Subcutaneous adipose tissue (tissue), 4 donors: ENCODE measurements around the gene LRAT. TPM values are rescaled to one million over a fixed set of nuclear protein-coding genes. Genes with fewer than 3 reads are reported as not detected.

Source experiments
- CTCF ChIP-seq: fragments of 450-650 bp; IDR thresholded peaks from one replicate; pipeline ENCODE4 v1.5.1; 2016; ENCODE audit warnings: low read depth, mild to moderate bottlenecking, control low read depth, antibody characterized with exemption, moderate library complexity
- total RNA-seq, 4 donors: library from RNA; depleted of rRNA; stranded (reverse); fragments of >200 nt; gene quantifications; one replicate each; pipeline ENCODE4 v1.1.0, GENCODE V29; 2016

Gene LRAT
- total RNA-seq, 4 donors from 2014 or later, result not detected

GRCh38 chr4:154720618-154721267 is 23.1 kb upstream of the LRAT start:
- no peak for TF ChIP-seq CTCF

GRCh38 chr4:154722262-154722661 is 21.5 kb upstream of the LRAT start:
- no peak for TF ChIP-seq CTCF

- TF ChIP-seq CTCF, result no peak
Observed at GRCh38 chr4:154727540-154727939, 16.3 kb upstream of the LRAT start.

- no peak for TF ChIP-seq CTCF
Observed at GRCh38 chr4:154731756-154732155, 12.0 kb upstream of the LRAT start.

- no peak for TF ChIP-seq CTCF
Observed at GRCh38 chr4:154732669-154733068, 11.1 kb upstream of the LRAT start.

- TF ChIP-seq CTCF, result no peak
Observed at GRCh38 chr4:154736770-154737169, 7.0 kb upstream of the LRAT start.

- TF ChIP-seq CTCF, result no peak
Observed at GRCh38 chr4:154738426-154738825, 5.4 kb upstream of the LRAT start.
